ENCODE measurements around the gene SLC25A27. TPM values are rescaled to one million over a fixed set of nuclear protein-coding genes. Genes with fewer than 3 reads are reported as not detected.

SLC25A27 gene
- total RNA-seq, 2 experiments from 2014 or later = 155 to 157 TPM

DNA sequence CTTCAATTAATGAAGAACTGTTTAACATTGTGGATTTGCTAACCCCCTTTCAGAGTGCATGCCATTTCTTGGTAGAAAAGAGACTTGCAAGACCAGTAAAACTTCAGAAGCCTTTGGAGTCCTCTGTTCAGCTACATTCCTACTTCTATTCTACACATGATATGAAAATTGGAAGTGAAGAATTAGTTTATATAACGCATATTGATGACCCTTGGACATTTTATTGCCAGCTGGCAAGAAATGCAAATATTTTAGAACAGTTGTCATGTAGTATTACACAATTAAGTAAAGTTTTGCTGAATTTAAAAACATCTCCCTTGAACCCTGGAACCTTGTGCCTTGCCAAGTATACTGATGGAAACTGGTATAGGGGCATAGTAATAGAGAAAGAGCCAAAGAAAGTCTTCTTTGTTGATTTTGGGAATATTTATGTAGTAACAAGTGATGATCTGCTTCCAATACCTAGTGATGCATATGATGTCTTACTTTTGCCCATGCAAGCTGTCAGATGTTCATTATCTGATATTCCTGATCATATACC is 38.2 kb downstream of the SLC25A27 start:
- TF ChIP-seq CTCF (conservative IDR thresholded peaks at IDR 0.05; ENCODE audit: low read length) (no peak), EZH2phosphoT487 (IDR thresholded peaks at IDR 0.05; ENCODE audit: borderline replicate concordance, low read depth, low read length) (no peak)
- BruUV-seq (replicated peaks) = no TSS peak
- H3K4me3 ChIP-seq (ENCODE audit: low read depth, low read length, poor library complexity, severe bottlenecking) = no peak overlapping the region
- ChIA-PET POLR2A (interaction anchor here (0.8 to 1.2 kb wide), 3 partner anchors 9 to 79 kb away, joined by 3 read pairs; no protein-coding TSS in a partner anchor), CTCF (ENCODE audit: unreplicated experiment) (no interaction called here)
- H3K36me3 ChIP-seq (ENCODE audit: insufficient read depth, low read length) = no peaks in the 10 kb centered on the region
- no peak overlapping the region for H3K27ac ChIP-seq (ENCODE audit: low read depth, low read length, poor library complexity, severe bottlenecking)
- H3K79me2 ChIP-seq (ENCODE audit: insufficient read depth, low read depth, low read length) = no peaks in the 10 kb centered on the region
- intact Hi-C loops (cut with micrococcal nuclease; ENCODE audit: unreplicated experiment) = no loop called here
- no peaks in the 10 kb centered on the region for H3K9me2 ChIP-seq (ENCODE audit: insufficient read depth, low read length)
- no peak overlapping the region for H2AFZ ChIP-seq (ENCODE audit: low read length)
- H3K9me3 ChIP-seq (ENCODE audit: low read length) = no peaks in the 10 kb centered on the region
- no peak overlapping the region for H3K4me2 ChIP-seq (ENCODE audit: low read length)
- no peak for DNase-seq (ENCODE audit: low spot score)
- no peaks in the 10 kb centered on the region for H4K20me1 ChIP-seq (ENCODE audit: insufficient read depth, low read length)
- no peaks in the 10 kb centered on the region for H3K4me1 ChIP-seq (ENCODE audit: insufficient read depth, low read length, poor library complexity, severe bottlenecking)

GRCh38 chr6:46699970-46700369 is 47.2 kb downstream of the SLC25A27 start:
- H3K9me3 ChIP-seq (ENCODE audit: low read length) = no peaks in the 10 kb centered on the region
- H3K27ac ChIP-seq (ENCODE audit: low read depth, low read length, poor library complexity, severe bottlenecking) = no peak overlapping the region
- BruUV-seq (replicated peaks) = no TSS peak
- no peak for DNase-seq (ENCODE audit: low spot score)
- TF ChIP-seq EZH2phosphoT487 (IDR thresholded peaks at IDR 0.05; ENCODE audit: borderline replicate concordance, low read depth, low read length) (no peak), CTCF (conservative IDR thresholded peaks at IDR 0.05; ENCODE audit: low read length) (no peak)
- intact Hi-C loops (cut with micrococcal nuclease; ENCODE audit: unreplicated experiment) = no loop called here
- peaks cover 10% of the 10 kb centered on the region for H3K36me3 ChIP-seq (ENCODE audit: insufficient read depth, low read length)
- no peak overlapping the region for H3K4me2 ChIP-seq (ENCODE audit: low read length)
- POLR2A ChIA-PET = interaction anchor here (0.5 to 0.8 kb wide), 2 partner anchors 9 to 335 kb away, joined by 3 read pairs; no protein-coding TSS in a partner anchor
- H2AFZ ChIP-seq (ENCODE audit: low read length) = no peak overlapping the region
- no peaks in the 10 kb centered on the region for H3K79me2 ChIP-seq (ENCODE audit: insufficient read depth, low read depth, low read length)
- CTCF ChIA-PET (ENCODE audit: unreplicated experiment) = no interaction called here
- H3K9me2 ChIP-seq (ENCODE audit: insufficient read depth, low read length) = no peaks in the 10 kb centered on the region
- no peaks in the 10 kb centered on the region for H4K20me1 ChIP-seq (ENCODE audit: insufficient read depth, low read length)
- H3K4me3 ChIP-seq (ENCODE audit: low read depth, low read length, poor library complexity, severe bottlenecking) = no peak overlapping the region
- H3K4me1 ChIP-seq (ENCODE audit: insufficient read depth, low read length, poor library complexity, severe bottlenecking) = no peaks in the 10 kb centered on the region

GRCh38 chr6:46704562-46704961 is 51.8 kb downstream of the SLC25A27 start:
- CTCF ChIA-PET (ENCODE audit: unreplicated experiment) = no interaction called here
- Histone ChIP-seq H3K9me2 (ENCODE audit: insufficient read depth, low read length) (no peaks in the 10 kb centered on the region), H3K27ac (ENCODE audit: low read depth, low read length, poor library complexity, severe bottlenecking) (no peak overlapping the region), H3K36me3 (ENCODE audit: insufficient read depth, low read length) (peaks cover 4% of the 10 kb centered on the region; the same call in 1 of the 2 replicates), H3K4me3 (ENCODE audit: low read depth, low read length, poor library complexity, severe bottlenecking) (no peak overlapping the region), H3K4me2 (ENCODE audit: low read length) (no peak overlapping the region), H4K20me1 (ENCODE audit: insufficient read depth, low read length) (no peaks in the 10 kb centered on the region), H2AFZ (ENCODE audit: low read length) (peak overlapping the region; percentile 3; the same call in 1 of the 2 replicates), H3K79me2 (ENCODE audit: insufficient read depth, low read depth, low read length) (no peaks in the 10 kb centered on the region), H3K9me3 (ENCODE audit: low read length) (no peaks in the 10 kb centered on the region), H3K4me1 (ENCODE audit: insufficient read depth, low read length, poor library complexity, severe bottlenecking) (no peaks in the 10 kb centered on the region)
- TF ChIP-seq EZH2phosphoT487 (IDR thresholded peaks at IDR 0.05; ENCODE audit: borderline replicate concordance, low read depth, low read length) (no peak), CTCF (conservative IDR thresholded peaks at IDR 0.05; ENCODE audit: low read length) (peak; percentile 60)
- BruUV-seq (replicated peaks) = no TSS peak
- POLR2A ChIA-PET = interaction anchor here (1.1 kb wide), 1 partner anchor 9 kb away, joined by 4 read pairs; no protein-coding TSS in a partner anchor
- intact Hi-C loops (cut with micrococcal nuclease; ENCODE audit: unreplicated experiment) = no loop called here
- peak; percentile 47 for DNase-seq (ENCODE audit: low spot score)

Data from OCI-LY7 (cell line).